ENCODE data around the gene POLA2.

The POLA2 gene

DNA sequence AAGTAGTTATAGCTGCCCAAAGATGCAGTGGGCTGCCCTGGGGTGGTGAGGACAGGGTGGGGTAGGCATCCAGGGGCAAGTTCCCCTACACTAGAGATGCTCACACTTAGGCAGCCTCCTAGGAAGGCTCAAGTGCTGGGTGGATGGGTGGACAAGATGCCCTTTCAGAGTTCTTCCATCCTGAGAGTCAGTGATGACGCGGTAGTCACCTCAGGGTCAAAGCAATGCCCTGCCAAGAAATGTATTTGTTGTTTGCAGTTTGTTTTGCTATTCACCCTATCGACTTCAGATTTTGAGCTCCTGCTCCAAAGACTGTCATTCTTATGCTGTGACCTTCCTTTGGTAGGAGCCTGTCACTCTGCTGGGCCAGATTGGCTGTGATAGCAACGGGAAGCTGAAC lies 18.9 kb downstream of the POLA2 start:
- DNase-seq (ENCODE audit: low read depth): peak; percentile 59
- no peak overlapping the region for H3K4me3 ChIP-seq (ENCODE audit: low read depth, low read length)
- TF ChIP-seq, protein P1, sequence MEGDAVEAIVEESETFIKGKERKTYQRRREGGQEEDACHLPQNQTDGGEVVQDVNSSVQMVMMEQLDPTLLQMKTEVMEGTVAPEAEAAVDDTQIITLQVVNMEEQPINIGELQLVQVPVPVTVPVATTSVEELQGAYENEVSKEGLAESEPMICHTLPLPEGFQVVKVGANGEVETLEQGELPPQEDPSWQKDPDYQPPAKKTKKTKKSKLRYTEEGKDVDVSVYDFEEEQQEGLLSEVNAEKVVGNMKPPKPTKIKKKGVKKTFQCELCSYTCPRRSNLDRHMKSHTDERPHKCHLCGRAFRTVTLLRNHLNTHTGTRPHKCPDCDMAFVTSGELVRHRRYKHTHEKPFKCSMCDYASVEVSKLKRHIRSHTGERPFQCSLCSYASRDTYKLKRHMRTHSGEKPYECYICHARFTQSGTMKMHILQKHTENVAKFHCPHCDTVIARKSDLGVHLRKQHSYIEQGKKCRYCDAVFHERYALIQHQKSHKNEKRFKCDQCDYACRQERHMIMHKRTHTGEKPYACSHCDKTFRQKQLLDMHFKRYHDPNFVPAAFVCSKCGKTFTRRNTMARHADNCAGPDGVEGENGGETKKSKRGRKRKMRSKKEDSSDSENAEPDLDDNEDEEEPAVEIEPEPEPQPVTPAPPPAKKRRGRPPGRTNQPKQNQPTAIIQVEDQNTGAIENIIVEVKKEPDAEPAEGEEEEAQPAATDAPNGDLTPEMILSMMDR (conservative IDR thresholded peaks at IDR 0.05; ENCODE audit: low read depth, low read length): no peak

GRCh38 chr11:65286686-65287085 lies 24.9 kb downstream of the POLA2 start:
- TF ChIP-seq, protein P1 (conservative IDR thresholded peaks at IDR 0.05; ENCODE audit: low read depth, low read length): no peak
- no peak overlapping the region for H3K4me3 ChIP-seq (ENCODE audit: low read depth, low read length)
- DNase-seq (ENCODE audit: low read depth): no peak

GRCh38 chr11:65287601-65288000 lies 25.8 kb downstream of the POLA2 start:
- H3K4me3 ChIP-seq (ENCODE audit: low read depth, low read length): no peak overlapping the region
- TF ChIP-seq, protein P1 (conservative IDR thresholded peaks at IDR 0.05; ENCODE audit: low read depth, low read length): no peak
- no peak for DNase-seq (ENCODE audit: low read depth)

DNA sequence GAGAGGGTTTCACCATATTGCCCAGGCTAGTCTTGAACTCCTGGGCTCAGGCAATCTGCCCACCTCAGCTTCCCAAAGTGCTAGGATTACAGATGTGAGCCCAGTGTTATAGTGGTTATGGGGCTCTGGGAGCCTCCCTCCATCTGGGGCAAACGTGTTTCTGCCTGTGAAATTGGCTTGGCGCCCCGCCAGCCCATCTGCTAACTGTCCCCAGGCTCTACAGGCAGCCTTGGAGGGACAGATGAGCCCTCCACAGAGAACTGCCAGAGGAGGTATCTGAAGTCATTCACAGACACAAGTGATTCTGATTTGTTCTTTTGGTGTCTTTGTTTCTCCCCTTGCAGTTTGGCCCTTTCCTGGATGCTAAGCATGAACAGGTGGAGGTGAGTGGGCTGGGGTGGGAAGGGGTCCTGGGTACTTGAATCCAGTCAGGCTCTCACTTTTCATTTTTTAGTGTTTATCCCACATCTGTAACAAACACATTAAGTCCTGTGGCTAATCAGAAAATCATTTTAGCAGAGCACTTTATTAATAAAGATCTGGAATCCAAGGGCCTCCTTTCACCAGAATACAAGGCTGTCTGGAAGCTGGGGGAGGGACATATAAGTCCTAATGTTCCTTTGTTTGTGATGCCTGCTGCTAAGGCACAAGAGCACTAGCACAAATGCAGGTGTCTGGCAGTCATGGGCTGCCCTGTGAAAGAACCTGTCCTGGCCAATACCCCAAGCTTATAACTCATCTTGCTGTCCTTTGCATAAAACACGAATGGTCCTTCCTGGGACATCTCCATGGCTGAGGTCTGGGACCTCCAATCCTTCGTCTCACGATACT lies 27.2 kb downstream of the POLA2 start:
- no peak for DNase-seq (ENCODE audit: low read depth)
- TF ChIP-seq, protein P1 (conservative IDR thresholded peaks at IDR 0.05; ENCODE audit: low read depth, low read length): no peak
- no peak overlapping the region for H3K4me3 ChIP-seq (ENCODE audit: low read depth, low read length)

DNA sequence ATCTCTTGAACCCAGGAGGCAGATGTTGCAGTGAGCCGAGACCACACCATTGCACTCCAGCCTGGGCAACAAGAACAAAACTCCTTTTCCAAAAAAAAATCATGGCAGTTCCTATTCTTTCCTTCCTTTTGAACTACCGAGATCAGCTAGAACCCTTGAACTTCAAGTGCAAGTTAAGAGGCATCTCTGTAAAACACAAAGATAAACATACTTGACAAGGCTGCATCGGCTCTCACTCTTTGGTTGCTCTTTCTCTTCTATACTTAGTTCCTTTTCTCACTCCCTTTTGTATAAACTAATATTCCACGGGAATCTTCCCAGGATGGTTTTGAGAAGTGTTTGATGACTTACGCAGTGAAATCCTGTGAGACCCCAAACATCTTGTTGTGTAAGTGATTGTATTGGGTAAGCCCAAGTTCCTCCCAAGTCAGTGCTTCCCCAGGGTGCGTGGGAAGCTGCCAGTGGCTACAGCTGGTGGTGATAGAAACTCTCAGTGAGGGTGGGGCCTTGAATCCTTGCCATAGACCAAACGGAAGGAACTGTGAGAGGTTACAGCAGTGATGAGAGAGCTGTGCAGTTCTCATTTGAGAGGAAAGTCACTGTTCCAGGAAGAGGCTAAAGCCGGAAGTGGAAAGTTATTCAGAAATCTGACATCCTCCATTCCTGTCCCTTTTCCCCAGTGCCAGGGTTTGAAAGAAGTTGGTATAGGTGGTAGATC lies 28.8 kb downstream of the POLA2 start:
- TF ChIP-seq, protein P1 (conservative IDR thresholded peaks at IDR 0.05; ENCODE audit: low read depth, low read length): no peak
- H3K4me3 ChIP-seq (ENCODE audit: low read depth, low read length): no peak overlapping the region
- peak; percentile 99 for DNase-seq (ENCODE audit: low read depth)

DNA sequence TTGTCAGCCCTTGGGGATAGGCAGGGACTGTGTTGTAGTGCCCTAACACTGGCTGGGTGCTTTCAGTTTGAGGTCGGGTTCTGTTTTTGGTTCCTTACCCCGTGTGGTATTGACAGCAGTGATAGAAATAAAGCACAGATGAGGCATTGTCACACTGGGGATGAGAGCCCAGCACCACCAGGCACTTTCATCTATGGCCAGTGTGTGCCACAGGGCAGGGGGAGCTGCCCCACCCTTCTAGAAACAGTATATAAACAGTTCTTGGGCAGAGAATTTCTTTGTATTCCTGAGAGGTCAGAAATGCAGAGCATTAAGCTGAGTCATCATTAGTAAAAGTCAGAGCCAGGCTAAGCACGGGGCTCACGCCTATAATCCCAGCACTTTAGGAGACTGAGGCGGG lies 29.9 kb downstream of the POLA2 start:
- peak overlapping the region; percentile 32 for H3K4me3 ChIP-seq (ENCODE audit: low read depth, low read length)
- TF ChIP-seq, protein P1 (conservative IDR thresholded peaks at IDR 0.05; ENCODE audit: low read depth, low read length): no peak
- peak; percentile 84 for DNase-seq (ENCODE audit: low read depth)
